ENCODE data around the gene PTCD1.

The PTCD1 gene

GRCh38 chr7:99403764-99404163 lies 34.8 kb downstream of the PTCD1 start:
- ChIA-PET CTCF (no interaction called here), POLR2A (no interaction called here)
- DNase-seq (ENCODE audit: extremely low spot score) = no peak
- no peak for TF ChIP-seq NFRKB (IDR thresholded peaks at IDR 0.05)
- TF ChIP-seq FOXA1 (IDR thresholded peaks at IDR 0.05) = no peak
- no peak for TF ChIP-seq ARNT (IDR thresholded peaks at IDR 0.05)
- no peak for TF ChIP-seq CTBP1 (IDR thresholded peaks at IDR 0.05; ENCODE audit: borderline replicate concordance)
- no peak for TF ChIP-seq FOXK2 (IDR thresholded peaks at IDR 0.05)
- TF ChIP-seq ZNF384 (IDR thresholded peaks at IDR 0.05) = no peak
- no peak for TF ChIP-seq TARDBP (IDR thresholded peaks at IDR 0.05)
- TF ChIP-seq HDGF (IDR thresholded peaks at IDR 0.05; ENCODE audit: borderline replicate concordance) = no peak
- TF ChIP-seq FOXM1 (IDR thresholded peaks at IDR 0.05; ENCODE audit: borderline replicate concordance) = no peak
- no peak for TF ChIP-seq PKNOX1 (IDR thresholded peaks at IDR 0.05)
- no peak for TF ChIP-seq ELF4 (IDR thresholded peaks at IDR 0.05)
- no peak for TF ChIP-seq SUZ12 (IDR thresholded peaks at IDR 0.05)
- no peak for TF ChIP-seq SP1 (IDR thresholded peaks at IDR 0.05)

GRCh38 chr7:99402854-99403253 lies 35.7 kb downstream of the PTCD1 start:
- ChIA-PET POLR2A (no interaction called here), CTCF (no interaction called here)
- TF ChIP-seq PKNOX1 (IDR thresholded peaks at IDR 0.05) (no peak), HDGF (IDR thresholded peaks at IDR 0.05; ENCODE audit: borderline replicate concordance) (no peak), ZNF384 (IDR thresholded peaks at IDR 0.05) (no peak), FOXK2 (IDR thresholded peaks at IDR 0.05) (no peak), ARNT (IDR thresholded peaks at IDR 0.05) (no peak), NFRKB (IDR thresholded peaks at IDR 0.05) (no peak)
- DNase-seq (ENCODE audit: extremely low spot score) = no peak

- no peak for DNase-seq (ENCODE audit: extremely low spot score)
- POLR2A ChIA-PET = interaction anchor here (0.6 to 4.0 kb wide), 3 partner anchors 9 to 133 kb away, joined by 3 to 22 read pairs (median 3); partner anchors contain the start of genes BUD31 and PDAP1
- CTCF ChIA-PET = interaction anchor here (1.1 kb wide), 1 partner anchor 9 kb away, joined by 3 read pairs; no protein-coding TSS in a partner anchor
- TF ChIP-seq BHLHE40 (IDR thresholded peaks at IDR 0.05; ENCODE audit: borderline replicate concordance) (no peak), CTBP1 (IDR thresholded peaks at IDR 0.05; ENCODE audit: borderline replicate concordance) (no peak), FOXA1 (IDR thresholded peaks at IDR 0.05) (no peak), FOXK2 (IDR thresholded peaks at IDR 0.05) (no peak)
Observed at GRCh38 chr7:99399597-99399996, 39.0 kb downstream of the PTCD1 start.

- CTCF ChIA-PET = no interaction called here
- DNase-seq (ENCODE audit: extremely low spot score) = no peak
- TF ChIP-seq HDGF (IDR thresholded peaks at IDR 0.05; ENCODE audit: borderline replicate concordance) (no peak), NFRKB (IDR thresholded peaks at IDR 0.05) (no peak), TARDBP (IDR thresholded peaks at IDR 0.05) (no peak), LEF1 (IDR thresholded peaks at IDR 0.05; ENCODE audit: borderline replicate concordance) (no peak), BHLHE40 (IDR thresholded peaks at IDR 0.05; ENCODE audit: borderline replicate concordance) (no peak), FOXK2 (IDR thresholded peaks at IDR 0.05) (no peak), ELF4 (IDR thresholded peaks at IDR 0.05) (no peak), PKNOX1 (IDR thresholded peaks at IDR 0.05) (no peak), SUZ12 (IDR thresholded peaks at IDR 0.05) (no peak)
- POLR2A ChIA-PET = interaction anchor here (0.7 to 4.0 kb wide), 3 partner anchors 8 to 133 kb away, joined by 3 to 22 read pairs (median 3); partner anchors contain the start of genes BUD31 and PDAP1
Observed at GRCh38 chr7:99398891-99399445, 39.6 kb downstream of the PTCD1 start.

GRCh38 chr7:99397297-99397983 lies 41.2 kb downstream of the PTCD1 start:
- TF ChIP-seq ARNT (IDR thresholded peaks at IDR 0.05) (no peak), NFRKB (IDR thresholded peaks at IDR 0.05) (no peak), FOXK2 (IDR thresholded peaks at IDR 0.05) (no peak), ZNF384 (IDR thresholded peaks at IDR 0.05) (no peak), FOXM1 (IDR thresholded peaks at IDR 0.05; ENCODE audit: borderline replicate concordance) (no peak), ELF4 (IDR thresholded peaks at IDR 0.05) (no peak), HDGF (IDR thresholded peaks at IDR 0.05; ENCODE audit: borderline replicate concordance) (no peak), CTBP1 (IDR thresholded peaks at IDR 0.05; ENCODE audit: borderline replicate concordance) (no peak), LEF1 (IDR thresholded peaks at IDR 0.05; ENCODE audit: borderline replicate concordance) (no peak), BHLHE40 (IDR thresholded peaks at IDR 0.05; ENCODE audit: borderline replicate concordance) (no peak), TARDBP (IDR thresholded peaks at IDR 0.05) (no peak), PKNOX1 (IDR thresholded peaks at IDR 0.05) (no peak)
- ChIA-PET CTCF (no interaction called here), POLR2A (interaction anchor here (4.0 kb wide), 1 partner anchor 11 kb away, joined by 22 read pairs; the partner anchor contains the start of genes BUD31 and PDAP1)
- no peak for DNase-seq (ENCODE audit: extremely low spot score)
